ENCODE data around the gene CRADD. TPM values are rescaled to one million over a fixed set of nuclear protein-coding genes. Genes with fewer than 3 reads are reported as not detected.

The CRADD gene
- total and polyA plus RNA-seq, 2 donors (not counting 3 experiments of a cell fraction or from before 2014, with no cell fraction given): 11.7 to 14.5 TPM

- no peak overlapping the region for H2AFZ ChIP-seq (ENCODE audit: low read depth, low read length)
- CTCF ChIA-PET: interaction anchor here (1.3 kb wide), 1 partner anchor 13 kb away, joined by 4 read pairs; no protein-coding TSS in a partner anchor
- H3K36me3 ChIP-seq (ENCODE audit: control insufficient read depth in 2 of 2, extremely low read depth in 1 of 2, insufficient read depth in 2 of 2, low read length in 2 of 2): no peaks in the 10 kb centered on the region
- no peaks in the 10 kb centered on the region for H3K79me2 ChIP-seq (ENCODE audit: control insufficient read depth, insufficient read depth, low read length)
- H3K27ac ChIP-seq (ENCODE audit: insufficient read depth, low read depth, low read length): no peak overlapping the region
- POLR2A ChIA-PET: no interaction called here
- H3K4me1 ChIP-seq (ENCODE audit: control insufficient read depth, extremely low read depth, insufficient read depth, low read length): no peaks in the 10 kb centered on the region
- FAIRE-seq (no peak), DNase-seq (ENCODE audit: low read depth, low spot score) (no peak)
- BruUV-seq (replicated peaks): no TSS peak
- no peak overlapping the region for H3K4me2 ChIP-seq (ENCODE audit: insufficient read depth, low read length)
- dilution Hi-C loops (cut with MboI; ENCODE audit: extremely low pct_ligation_motif_present, low sequenced_read_pairs) (no loop called here), intact Hi-C loops (cut with micrococcal nuclease) (no loop called here)
- no peaks in the 10 kb centered on the region for H3K9me3 ChIP-seq (replicated peaks; ENCODE audit: control insufficient read depth, insufficient read depth, low read length)
- H3K9me1 ChIP-seq (replicated peaks; ENCODE audit: control insufficient read depth, extremely low read depth, insufficient read depth, low read length): no peaks in the 10 kb centered on the region
- H3K27me3 ChIP-seq (ENCODE audit: control insufficient read depth in 2 of 2, insufficient read depth in 2 of 2, low read length in 2 of 2): peaks cover 0 to 3% of the 10 kb centered on the region in 2 experiments
- no peaks in the 10 kb centered on the region for H4K20me1 ChIP-seq (replicated peaks; ENCODE audit: control insufficient read depth, extremely low read depth, insufficient read depth, low read length)
- no peak overlapping the region for H3K4me3 ChIP-seq (replicated peaks in 1 of 3; ENCODE audit: insufficient read depth in 1 of 3, low read depth in 1 of 3, low read length in 3 of 3)
- TF ChIP-seq CTCF (IDR thresholded peaks at IDR 0.05; ENCODE audit: extremely low read depth in 1 of 2, insufficient read depth in 1 of 2, low read depth in 1 of 2, low read length in 2 of 2) (no peak), FOS (IDR thresholded peaks at IDR 0.05; ENCODE audit: borderline replicate concordance, insufficient read depth, low read length) (no peak), GATA2 (IDR thresholded peaks at IDR 0.05; ENCODE audit: insufficient read depth, insufficient read length, low read depth, low read length) (no peak), MYC (IDR thresholded peaks at IDR 0.05; ENCODE audit: low read depth, low read length) (no peak), MAX (IDR thresholded peaks at IDR 0.05; ENCODE audit: insufficient read depth, insufficient read length) (no peak), EZH2 (IDR thresholded peaks at IDR 0.05; ENCODE audit: borderline replicate concordance, low read depth, low read length, severe bottlenecking) (no peak), POLR2A (IDR thresholded peaks at IDR 0.05; ENCODE audit: low read depth, low read length) (no peak), POLR2AphosphoS5 (IDR thresholded peaks at IDR 0.05; ENCODE audit: insufficient read depth, low read depth, low read length) (no peak), JUN (IDR thresholded peaks at IDR 0.05; ENCODE audit: borderline replicate concordance, insufficient read depth, insufficient read length, low read depth) (no peak)
- H3K9ac ChIP-seq (replicated peaks; ENCODE audit: extremely low read depth, insufficient read depth, low read length): no peak overlapping the region
Observed at GRCh38 chr12:93918262-93918661, 241.1 kb downstream of the CRADD start.
